GM12801 (cell line): Measurements from ENCODE around the gene TMEM9.

Experiments used
- TF ChIP-seq, protein P1 (sequence below): IDR thresholded peaks from one replicate; pipeline ENCODE4 v1.5.1; 2011; ENCODE audit warnings: control low read depth; ENCODE audit not compliant: insufficient read length; ENCODE audit errors: extremely low read depth

TMEM9 gene

GRCh38 chr1:201113451-201114244 lies 40.6 kb downstream of the TMEM9 start:
- TF ChIP-seq, protein P1, sequence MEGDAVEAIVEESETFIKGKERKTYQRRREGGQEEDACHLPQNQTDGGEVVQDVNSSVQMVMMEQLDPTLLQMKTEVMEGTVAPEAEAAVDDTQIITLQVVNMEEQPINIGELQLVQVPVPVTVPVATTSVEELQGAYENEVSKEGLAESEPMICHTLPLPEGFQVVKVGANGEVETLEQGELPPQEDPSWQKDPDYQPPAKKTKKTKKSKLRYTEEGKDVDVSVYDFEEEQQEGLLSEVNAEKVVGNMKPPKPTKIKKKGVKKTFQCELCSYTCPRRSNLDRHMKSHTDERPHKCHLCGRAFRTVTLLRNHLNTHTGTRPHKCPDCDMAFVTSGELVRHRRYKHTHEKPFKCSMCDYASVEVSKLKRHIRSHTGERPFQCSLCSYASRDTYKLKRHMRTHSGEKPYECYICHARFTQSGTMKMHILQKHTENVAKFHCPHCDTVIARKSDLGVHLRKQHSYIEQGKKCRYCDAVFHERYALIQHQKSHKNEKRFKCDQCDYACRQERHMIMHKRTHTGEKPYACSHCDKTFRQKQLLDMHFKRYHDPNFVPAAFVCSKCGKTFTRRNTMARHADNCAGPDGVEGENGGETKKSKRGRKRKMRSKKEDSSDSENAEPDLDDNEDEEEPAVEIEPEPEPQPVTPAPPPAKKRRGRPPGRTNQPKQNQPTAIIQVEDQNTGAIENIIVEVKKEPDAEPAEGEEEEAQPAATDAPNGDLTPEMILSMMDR = no peak

- TF ChIP-seq, protein P1 = no peak
These were observed 41.3 kb downstream of the TMEM9 start for GRCh38 chr1:201112926-201113325.

GRCh38 chr1:201112173-201112731 lies 42.0 kb downstream of the TMEM9 start, which contains the start of gene CACNA1S:
Gene CACNA1S, minus strand, starts transcription at chr1:201112426. Its CDS starts 87 bp downstream, at chr1:201112339.
- TF ChIP-seq, protein P1 = no peak

GRCh38 chr1:201111672-201112071 lies 42.6 kb downstream of the TMEM9 start:
- TF ChIP-seq, protein P1 = no peak

- TF ChIP-seq, protein P1 = no peak
These were observed 43.1 kb downstream of the TMEM9 start for GRCh38 chr1:201111156-201111555.

DNA sequence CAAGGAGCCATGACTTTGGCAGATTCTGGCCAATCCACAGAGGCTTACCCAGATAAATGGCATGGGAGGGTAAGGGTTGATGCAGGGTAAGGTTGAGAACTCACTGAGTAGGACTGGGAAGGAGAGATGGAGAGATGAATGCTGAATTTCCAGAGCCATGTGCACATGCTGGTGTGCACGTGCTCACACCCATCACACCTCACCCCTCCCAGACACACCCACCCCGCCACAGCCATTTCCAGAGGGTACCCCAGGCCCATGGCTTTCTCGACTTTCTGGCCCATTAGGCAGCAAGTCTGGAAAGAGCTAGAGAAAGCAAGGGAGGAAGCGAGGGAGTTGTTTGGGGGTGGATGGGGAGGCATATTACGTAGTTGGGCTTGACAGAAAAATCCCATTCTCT lies 43.7 kb downstream of the TMEM9 start:
- TF ChIP-seq, protein P1 = no peak

DNA sequence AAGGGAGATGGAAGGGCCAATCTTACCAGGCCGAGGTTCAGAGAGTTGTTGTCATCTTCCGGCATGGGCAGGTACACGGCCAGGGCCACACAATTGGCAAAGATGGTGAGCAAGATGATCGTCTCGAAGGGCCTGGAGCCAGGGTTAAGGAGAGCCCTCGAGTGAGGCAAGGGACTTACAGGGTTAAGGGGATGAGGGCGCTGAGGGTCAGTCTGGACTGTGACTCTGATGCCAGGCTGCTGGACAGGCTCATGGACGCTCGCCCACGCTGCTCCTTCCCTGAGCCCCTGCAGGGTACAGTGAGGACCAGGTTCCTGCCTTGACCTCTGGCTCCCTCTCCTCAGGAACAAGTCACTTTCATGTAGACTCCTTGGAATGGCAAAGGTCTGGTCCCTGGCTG lies 44.1 kb downstream of the TMEM9 start:
- TF ChIP-seq, protein P1 = no peak
